Ishikawa (cell line): Measurements from ENCODE around the gene PNMA6E.

ENCODE experiments used
- CEBPB ChIP-seq: IDR thresholded peaks from 2 replicates; pipeline ENCODE4 v1.6.1; 2012
- CREB1 ChIP-seq: IDR thresholded peaks from 2 replicates; pipeline ENCODE4 v1.6.1; 2012; ENCODE audit warnings: low read depth
- EGR1 ChIP-seq: IDR thresholded peaks from 2 replicates; pipeline ENCODE4 v1.6.1; 2012
- EP300 ChIP-seq: IDR thresholded peaks from 2 replicates; pipeline ENCODE4 v1.6.1; 2012; ENCODE audit warnings: borderline replicate concordance
- FOXM1 ChIP-seq: IDR thresholded peaks from 2 replicates; pipeline ENCODE4 v1.6.1; 2012; ENCODE audit warnings: low read depth, borderline replicate concordance
- MAX ChIP-seq: IDR thresholded peaks from 2 replicates; pipeline ENCODE4 v1.6.1; 2012
- NFIC ChIP-seq: IDR thresholded peaks from 2 replicates; pipeline ENCODE4 v1.6.1; 2012
- RAD21 ChIP-seq: IDR thresholded peaks from 2 replicates; pipeline ENCODE4 v1.6.1; 2012; ENCODE audit warnings: low read depth
- REST ChIP-seq: IDR thresholded peaks from 2 replicates; pipeline ENCODE4 v1.6.1; 2012; ENCODE audit warnings: low read depth, mild to moderate bottlenecking
- TAF1 ChIP-seq: IDR thresholded peaks from 2 replicates; pipeline ENCODE4 v1.6.1; 2012; ENCODE audit warnings: low read depth, mild to moderate bottlenecking
- TCF12 ChIP-seq: IDR thresholded peaks from 2 replicates; pipeline ENCODE4 v1.6.1; 2012; ENCODE audit warnings: low read depth
- TEAD4 ChIP-seq: IDR thresholded peaks from 2 replicates; pipeline ENCODE4 v1.6.1; 2012
- USF1 ChIP-seq: IDR thresholded peaks from 2 replicates; pipeline ENCODE4 v1.6.1; 2012
- YY1 ChIP-seq: IDR thresholded peaks from 2 replicates; pipeline ENCODE4 v1.6.1; 2012; ENCODE audit warnings: low read depth
- ZBTB7A ChIP-seq: IDR thresholded peaks from 2 replicates; pipeline ENCODE4 v1.6.1; 2012; ENCODE audit warnings: low read depth

The PNMA6E gene

GRCh38 chrX:153446636-153446936 lies 45.4 kb upstream of the PNMA6E start:
- no peak for TF ChIP-seq YY1
- TF ChIP-seq TAF1 = no peak
- no peak for TF ChIP-seq CREB1
- TF ChIP-seq ZBTB7A = no peak
- no peak for TF ChIP-seq EP300
- TF ChIP-seq REST = no peak
- no peak for TF ChIP-seq RAD21
- TF ChIP-seq TEAD4 = no peak
- no peak for TF ChIP-seq NFIC
- no peak for TF ChIP-seq FOXM1
- no peak for TF ChIP-seq CEBPB
- TF ChIP-seq EGR1 = no peak
- TF ChIP-seq USF1 = no peak
- no peak for TF ChIP-seq TCF12
- no peak for TF ChIP-seq MAX

- no peak for TF ChIP-seq ZBTB7A
- TF ChIP-seq MAX = no peak
- TF ChIP-seq TAF1 = no peak
Observed at GRCh38 chrX:153445856-153446635, 44.9 kb upstream of the PNMA6E start, which contains the start of gene TREX2. Gene TREX2 (minus strand): TSS chrX:153446056. CDS start chrX:153445430, 626 bp downstream.

GRCh38 chrX:153445106-153445855 lies 44.1 kb upstream of the PNMA6E start:
- TF ChIP-seq USF1 = no peak
- TF ChIP-seq TAF1 = no peak
- no peak for TF ChIP-seq FOXM1
- TF ChIP-seq TCF12 = no peak
- TF ChIP-seq REST = no peak
- no peak for TF ChIP-seq RAD21

GRCh38 chrX:153444333-153445011 lies 43.3 kb upstream of the PNMA6E start:
- TF ChIP-seq CREB1 = no peak

- no peak for TF ChIP-seq MAX
- no peak for TF ChIP-seq TEAD4
- no peak for TF ChIP-seq RAD21
- TF ChIP-seq TCF12 = no peak
- no peak for TF ChIP-seq CEBPB
- TF ChIP-seq NFIC = no peak
- TF ChIP-seq ZBTB7A = no peak
- TF ChIP-seq EGR1 = no peak
- no peak for TF ChIP-seq TAF1
- no peak for TF ChIP-seq FOXM1
Observed at GRCh38 chrX:153443476-153444332, 42.6 kb upstream of the PNMA6E start.
